Panc1 (cell line): ENCODE results near the gene EFCAB8. TPM values are rescaled to one million over a fixed set of nuclear protein-coding genes. Genes with fewer than 3 reads are reported as not detected.

Experiments
- ATAC-seq: fragments of 200-7000 bp; cut with Tn5 transposase; 2 replicates; pipeline ENCODE4 v1.9.1; 2020; ENCODE audit warnings: mild to moderate bottlenecking, moderate library complexity
- BruUV-seq: library from RNA; stranded (reverse); fragments of 400-500 nt; replicated peaks from 2 replicates; lab custom pipeline; 2021; lab: Mats Ljungman, UMichigan
- CTCF ChIA-PET: fragments of 300-600 bp; sonication (Branson Sonifier 250); formaldehyde crosslinking; loops from one replicate; lab custom pipeline; 2022; ENCODE audit warnings: antibody characterized with exemption; lab: Charles Lee
- POLR2A ChIA-PET: fragments of 300-600 bp; sonication (Branson Sonifier 250); formaldehyde crosslinking; loops from one replicate; lab custom pipeline; 2022; ENCODE audit warnings: antibody characterized with exemption; lab: Charles Lee
- DNase-seq: peaks from one replicate; pipeline ENCODE4 v3.0.0-alpha.2; 2010; ENCODE audit warnings: low read depth, low spot score
- H3K27ac ChIP-seq: 2 replicates; pipeline ENCODE4 v1.5.1; 2011; ENCODE audit warnings: mild to moderate bottlenecking, low read length, inconsistent platforms
- H3K27me3 ChIP-seq: fragments of 200-500 bp; sonication (Bioruptor generic); 2 replicates; pipeline ENCODE4 v1.6.0; 2014; ENCODE audit warnings: low read length, inconsistent platforms; ENCODE audit not compliant: control insufficient read depth, insufficient read depth
- H3K36me3 ChIP-seq: fragments of 200-500 bp; sonication (Bioruptor generic); 2 replicates; pipeline ENCODE4 v1.5.1; 2014; ENCODE audit warnings: inconsistent platforms, mild to moderate bottlenecking, low read length, moderate library complexity; ENCODE audit not compliant: control insufficient read depth, insufficient read depth
- H3K4me1 ChIP-seq: 2 replicates; pipeline ENCODE4 v1.5.1; 2011; ENCODE audit warnings: inconsistent platforms, mild to moderate bottlenecking, low read length, moderate library complexity; ENCODE audit not compliant: control insufficient read depth, insufficient read depth
- H3K4me3 ChIP-seq, 2 experiments: 2 replicates each; pipeline ENCODE4 v1.5.1; 2011 to 2012; ENCODE audit warnings: low read depth in 2 of 2, low read length in 2 of 2, mild to moderate bottlenecking in 2 of 2, inconsistent platforms in 1 of 2, moderate library complexity in 1 of 2
- H3K9me3 ChIP-seq: fragments of 200-500 bp; sonication (Bioruptor generic); 2 replicates; pipeline ENCODE4 v1.5.1; 2014; ENCODE audit warnings: low read depth, mild to moderate bottlenecking, inconsistent platforms, low read length, moderate library complexity; ENCODE audit not compliant: control insufficient read depth, insufficient read depth
- POLR2AphosphoS5 ChIP-seq: IDR thresholded peaks from 2 replicates; pipeline ENCODE4 v1.6.1; 2012; ENCODE audit warnings: mild to moderate bottlenecking, low read depth, low read length, moderate library complexity
- SIN3A ChIP-seq: IDR thresholded peaks from 2 replicates; pipeline ENCODE4 v1.6.1; 2012; ENCODE audit warnings: low read depth, mild to moderate bottlenecking, low read length, moderate library complexity, borderline replicate concordance; ENCODE audit not compliant: insufficient read depth
- TCF7L2 ChIP-seq: IDR thresholded peaks from 2 replicates; pipeline ENCODE4 v1.6.1; 2011; ENCODE audit warnings: mild to moderate bottlenecking, low read depth, low read length, inconsistent platforms
- in situ Hi-C: cut with HindIII; loops from 2 replicates; pipeline ENCODE4 v1.10.0; 2016; ENCODE audit warnings: low sequenced_read_pairs, low pct_unique_long_range_greater_than_20kb
- intact Hi-C: fragments of 100-400 bp; cut with micrococcal nuclease; formaldehyde crosslinking; loops from one replicate; pipeline ENCODE4 v1.10.0; 2022; ENCODE audit not compliant: unreplicated experiment
- total RNA-seq: library from RNA; stranded (reverse); gene quantifications from one replicate; pipeline ENCODE4 v1.2.1, GENCODE V29; 2021; ENCODE audit not compliant: unreplicated experiment
- TF ChIP-seq, protein P1 (sequence below), 2 experiments: IDR thresholded peaks; 2 replicates each; pipeline ENCODE4 v1.6.1; 2011 to 2012; ENCODE audit warnings: low read depth in 2 of 2, control low read depth in 1 of 2, low read length in 1 of 2, mild to moderate bottlenecking in 1 of 2, moderate library complexity in 1 of 2; ENCODE audit not compliant: insufficient read depth in 1 of 2
- TF ChIP-seq, protein P2 (sequence below): fragments of 450-650 bp; IDR thresholded peaks from 2 replicates; pipeline ENCODE4 v1.5.1; 2017; ENCODE audit warnings: mild to moderate bottlenecking

EFCAB8 gene
- total RNA-seq, 1 experiment from 2014 or later, result 1.1 TPM

DNA sequence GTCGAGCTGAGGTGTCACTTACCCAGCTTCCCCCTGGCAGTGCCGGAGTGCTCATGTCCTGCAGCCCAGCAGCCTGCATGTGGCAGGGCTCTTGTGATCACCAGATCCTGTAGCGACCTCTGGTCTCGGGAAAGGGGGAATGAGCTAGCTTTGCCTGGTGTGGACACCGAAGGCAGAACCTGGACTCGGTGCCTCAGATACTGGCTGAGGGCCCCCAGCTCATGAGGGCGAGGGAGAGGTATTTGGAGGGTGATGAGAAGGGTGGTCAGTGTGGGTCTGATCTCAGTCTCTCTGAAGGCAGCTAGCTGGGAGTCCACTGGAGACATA, 119.2 kb downstream of the EFCAB8 start:
- H3K9me3 ChIP-seq, result no peaks in the 10 kb centered on the region
- ChIA-PET CTCF (no interaction called here), POLR2A (no interaction called here)
- in situ Hi-C loops, result no loop called here
- H3K27ac ChIP-seq, result no peak overlapping the region
- intact Hi-C loops, result no loop called here
- no peaks in the 10 kb centered on the region for H3K4me1 ChIP-seq
- H3K4me3 ChIP-seq, result no peak overlapping the region
- no peak for ATAC-seq
- TF ChIP-seq SIN3A (no peak), POLR2AphosphoS5 (no peak), TCF7L2 (no peak)
- TF ChIP-seq, protein P1, sequence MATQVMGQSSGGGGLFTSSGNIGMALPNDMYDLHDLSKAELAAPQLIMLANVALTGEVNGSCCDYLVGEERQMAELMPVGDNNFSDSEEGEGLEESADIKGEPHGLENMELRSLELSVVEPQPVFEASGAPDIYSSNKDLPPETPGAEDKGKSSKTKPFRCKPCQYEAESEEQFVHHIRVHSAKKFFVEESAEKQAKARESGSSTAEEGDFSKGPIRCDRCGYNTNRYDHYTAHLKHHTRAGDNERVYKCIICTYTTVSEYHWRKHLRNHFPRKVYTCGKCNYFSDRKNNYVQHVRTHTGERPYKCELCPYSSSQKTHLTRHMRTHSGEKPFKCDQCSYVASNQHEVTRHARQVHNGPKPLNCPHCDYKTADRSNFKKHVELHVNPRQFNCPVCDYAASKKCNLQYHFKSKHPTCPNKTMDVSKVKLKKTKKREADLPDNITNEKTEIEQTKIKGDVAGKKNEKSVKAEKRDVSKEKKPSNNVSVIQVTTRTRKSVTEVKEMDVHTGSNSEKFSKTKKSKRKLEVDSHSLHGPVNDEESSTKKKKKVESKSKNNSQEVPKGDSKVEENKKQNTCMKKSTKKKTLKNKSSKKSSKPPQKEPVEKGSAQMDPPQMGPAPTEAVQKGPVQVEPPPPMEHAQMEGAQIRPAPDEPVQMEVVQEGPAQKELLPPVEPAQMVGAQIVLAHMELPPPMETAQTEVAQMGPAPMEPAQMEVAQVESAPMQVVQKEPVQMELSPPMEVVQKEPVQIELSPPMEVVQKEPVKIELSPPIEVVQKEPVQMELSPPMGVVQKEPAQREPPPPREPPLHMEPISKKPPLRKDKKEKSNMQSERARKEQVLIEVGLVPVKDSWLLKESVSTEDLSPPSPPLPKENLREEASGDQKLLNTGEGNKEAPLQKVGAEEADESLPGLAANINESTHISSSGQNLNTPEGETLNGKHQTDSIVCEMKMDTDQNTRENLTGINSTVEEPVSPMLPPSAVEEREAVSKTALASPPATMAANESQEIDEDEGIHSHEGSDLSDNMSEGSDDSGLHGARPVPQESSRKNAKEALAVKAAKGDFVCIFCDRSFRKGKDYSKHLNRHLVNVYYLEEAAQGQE (IDR thresholded peaks at IDR 0.05; ENCODE audit: insufficient read depth in 1 of 2, low read depth in 2 of 2, low read length in 1 of 2), result no peak
- TF ChIP-seq, protein P2, sequence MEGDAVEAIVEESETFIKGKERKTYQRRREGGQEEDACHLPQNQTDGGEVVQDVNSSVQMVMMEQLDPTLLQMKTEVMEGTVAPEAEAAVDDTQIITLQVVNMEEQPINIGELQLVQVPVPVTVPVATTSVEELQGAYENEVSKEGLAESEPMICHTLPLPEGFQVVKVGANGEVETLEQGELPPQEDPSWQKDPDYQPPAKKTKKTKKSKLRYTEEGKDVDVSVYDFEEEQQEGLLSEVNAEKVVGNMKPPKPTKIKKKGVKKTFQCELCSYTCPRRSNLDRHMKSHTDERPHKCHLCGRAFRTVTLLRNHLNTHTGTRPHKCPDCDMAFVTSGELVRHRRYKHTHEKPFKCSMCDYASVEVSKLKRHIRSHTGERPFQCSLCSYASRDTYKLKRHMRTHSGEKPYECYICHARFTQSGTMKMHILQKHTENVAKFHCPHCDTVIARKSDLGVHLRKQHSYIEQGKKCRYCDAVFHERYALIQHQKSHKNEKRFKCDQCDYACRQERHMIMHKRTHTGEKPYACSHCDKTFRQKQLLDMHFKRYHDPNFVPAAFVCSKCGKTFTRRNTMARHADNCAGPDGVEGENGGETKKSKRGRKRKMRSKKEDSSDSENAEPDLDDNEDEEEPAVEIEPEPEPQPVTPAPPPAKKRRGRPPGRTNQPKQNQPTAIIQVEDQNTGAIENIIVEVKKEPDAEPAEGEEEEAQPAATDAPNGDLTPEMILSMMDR, result no peak
- no peaks in the 10 kb centered on the region for H3K36me3 ChIP-seq
- no TSS peak for BruUV-seq
- H3K27me3 ChIP-seq, result no peaks in the 10 kb centered on the region
- no peak for DNase-seq

DNA sequence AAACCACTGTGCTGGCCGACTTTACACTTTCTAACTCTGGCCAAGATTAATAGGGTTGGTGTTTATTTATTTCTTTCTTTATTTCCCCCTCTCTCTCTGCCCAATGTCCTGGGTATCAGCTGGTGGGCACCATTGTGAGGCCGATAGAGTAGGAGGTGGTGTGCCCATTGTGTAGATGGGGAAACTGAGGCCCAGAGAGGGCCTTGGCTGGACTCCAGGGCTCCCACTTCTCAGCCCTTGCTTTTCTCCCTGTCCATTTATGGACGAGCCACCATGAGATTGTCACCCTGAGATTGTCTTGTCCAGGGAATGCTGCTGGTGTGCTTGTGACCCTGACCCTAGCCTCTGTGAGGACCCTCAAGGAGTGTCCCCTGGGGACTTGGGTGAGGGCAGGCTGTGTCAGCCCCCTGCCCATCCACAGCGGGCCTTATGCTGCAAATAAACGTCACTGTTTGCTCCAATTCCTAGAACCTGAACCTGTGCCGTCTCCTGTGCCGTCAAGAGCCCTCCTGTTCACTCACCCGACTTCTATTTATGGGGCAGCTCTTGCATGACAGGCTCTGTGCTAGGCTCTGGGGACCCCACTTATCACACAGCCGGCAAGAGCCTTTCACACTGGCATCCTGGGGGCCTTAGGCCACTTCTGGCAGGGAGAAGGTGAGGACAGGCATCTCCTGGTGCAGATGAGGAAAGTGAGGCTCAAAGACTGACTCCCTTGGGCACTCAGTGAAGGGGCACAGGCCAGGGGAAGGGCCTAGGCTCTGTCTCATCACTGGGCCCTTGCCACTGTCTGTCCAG, 120.7 kb downstream of the EFCAB8 start:
- no peak for TF ChIP-seq POLR2AphosphoS5
- TF ChIP-seq TCF7L2, result no peak
- TF ChIP-seq SIN3A, result no peak
- TF ChIP-seq, protein P2, result no peak
- TF ChIP-seq, protein P1 (IDR thresholded peaks at IDR 0.05; ENCODE audit: insufficient read depth in 1 of 2, low read depth in 2 of 2, low read length in 1 of 2), result no peak
- Histone ChIP-seq H3K4me1 (no peaks in the 10 kb centered on the region), H3K4me3 (no peak overlapping the region), H3K36me3 (no peaks in the 10 kb centered on the region), H3K27ac (no peak overlapping the region), H3K9me3 (no peaks in the 10 kb centered on the region), H3K27me3 (no peaks in the 10 kb centered on the region)
- in situ Hi-C loops, result no loop called here
- BruUV-seq, result no TSS peak
- POLR2A ChIA-PET, result interaction anchor here (0.7 kb wide), 1 partner anchor 304 kb away, joined by 6 read pairs; no protein-coding TSS in a partner anchor
- CTCF ChIA-PET, result no interaction called here
- ATAC-seq (no peak), DNase-seq (no peak)
- intact Hi-C loops, result no loop called here
